ENCODE measurements around the gene NIPBL.
"Not testable (repeated sequence)": the region's sequence is repeated elsewhere in the genome, so short reads cannot be mapped to it uniquely, and the experiment has no call there.

The NIPBL gene

DNA sequence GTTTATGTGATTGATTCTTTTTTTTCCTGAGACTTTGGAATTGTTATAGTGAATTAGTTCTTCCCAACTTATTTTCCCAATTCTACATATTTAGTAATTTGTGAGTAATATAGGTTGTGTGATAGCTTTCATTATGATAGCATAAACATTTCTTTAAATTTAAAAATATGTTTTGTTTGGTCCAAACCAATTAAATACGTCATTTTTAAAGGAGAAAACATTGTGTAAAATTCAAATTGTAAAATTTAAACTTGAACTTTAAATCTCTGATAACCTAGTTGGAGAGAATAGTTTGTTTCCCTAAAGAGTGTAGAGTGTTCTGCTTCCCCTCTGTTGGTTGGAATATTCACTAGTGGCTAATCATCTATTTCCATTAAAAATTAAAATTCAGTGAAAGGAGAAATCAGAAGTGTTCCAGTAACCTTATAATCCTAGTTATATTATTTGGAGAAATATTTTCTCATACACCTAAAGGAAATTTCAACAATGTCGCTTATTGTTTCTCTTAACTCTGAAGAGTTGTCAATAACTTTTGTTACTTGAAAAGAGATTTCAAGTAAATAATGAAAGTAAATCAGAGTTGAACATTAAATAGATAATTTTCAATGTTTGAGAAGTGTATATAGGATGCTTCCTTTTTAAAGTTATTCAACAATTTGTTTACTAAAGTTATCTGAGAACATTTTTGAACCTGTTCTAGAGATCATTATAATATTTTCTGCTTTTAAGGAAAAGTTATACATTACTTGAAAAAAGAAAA lies 2.9 kb downstream of the NIPBL start:
- no peak for DNase-seq

DNA sequence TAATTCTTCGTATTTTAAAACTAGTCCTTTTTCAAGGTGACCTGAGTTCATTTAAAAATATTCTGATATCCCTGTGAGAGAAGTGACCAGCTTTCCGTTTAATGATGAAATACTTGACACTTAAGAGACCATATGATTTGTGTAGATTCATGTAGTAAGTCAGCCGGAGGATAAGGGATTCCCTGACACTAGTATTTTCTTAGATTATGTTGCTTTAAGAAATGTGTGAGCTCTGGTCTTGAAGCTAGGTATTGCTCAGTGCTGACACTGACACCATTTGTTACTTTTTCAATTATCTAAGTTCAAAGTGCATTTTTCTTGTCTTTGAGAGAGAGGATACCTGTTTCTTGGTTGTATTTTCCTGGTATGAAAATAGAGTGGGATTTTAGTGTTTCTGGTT lies 4.2 kb downstream of the NIPBL start:
- no peak for DNase-seq

DNA sequence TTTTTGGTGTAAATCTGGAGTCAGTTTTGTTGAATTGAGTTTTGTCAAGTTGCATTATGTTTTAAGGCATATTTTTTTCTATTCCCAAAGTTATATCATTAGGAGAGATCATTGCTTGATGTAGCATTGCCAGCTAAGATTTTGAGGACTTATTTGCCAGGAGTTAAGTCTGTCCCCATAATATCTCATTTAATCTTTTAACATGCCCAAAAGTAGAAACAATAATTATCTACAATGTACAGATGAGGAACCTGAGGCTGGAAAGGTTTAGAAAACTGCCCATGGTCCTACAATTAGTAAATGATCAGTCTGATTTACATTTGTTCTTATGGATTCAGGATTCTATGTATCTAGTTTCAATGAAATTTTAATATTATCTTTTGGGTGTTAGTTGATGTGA lies 4.7 kb downstream of the NIPBL start:
- DNase-seq, result no peak

DNA sequence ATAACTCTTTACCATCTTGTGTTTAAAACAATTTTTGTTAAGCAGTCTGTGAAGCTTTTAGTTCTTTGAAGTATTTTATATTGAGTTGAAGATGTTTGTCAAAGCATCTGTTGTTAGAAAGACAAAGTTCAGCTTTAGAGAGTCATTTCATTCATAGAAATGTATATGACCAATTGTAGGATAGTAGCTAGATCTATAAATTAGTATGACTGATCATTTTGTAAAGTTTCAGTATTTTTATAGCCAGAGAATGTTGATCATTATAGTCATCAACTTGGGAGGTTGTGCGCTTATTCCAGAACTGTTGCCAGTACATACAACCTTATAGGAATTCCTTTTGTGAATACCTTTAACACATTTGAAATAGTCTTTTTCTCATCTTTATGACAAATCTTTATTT lies 5.2 kb downstream of the NIPBL start:
- no peak for DNase-seq

DNA sequence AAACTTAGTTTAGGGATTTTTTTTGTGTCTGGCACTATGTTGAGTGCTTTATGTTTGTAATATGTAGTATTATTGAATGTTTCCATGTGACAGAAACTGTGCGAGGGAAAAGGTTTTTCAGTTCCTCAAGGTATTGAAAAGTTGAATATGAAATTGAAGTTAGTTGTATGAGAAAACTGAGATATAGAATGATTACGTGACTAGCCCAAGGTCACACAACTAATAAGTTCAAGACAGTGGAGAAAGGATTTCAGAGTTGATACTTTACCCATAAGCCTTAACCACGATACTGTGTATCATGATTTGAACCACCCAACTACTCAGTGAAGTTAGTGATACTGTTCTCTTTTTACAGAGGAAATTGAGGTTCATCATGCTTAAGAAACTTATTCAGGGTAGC lies 5.7 kb downstream of the NIPBL start:
- DNase-seq, result no peak

DNA sequence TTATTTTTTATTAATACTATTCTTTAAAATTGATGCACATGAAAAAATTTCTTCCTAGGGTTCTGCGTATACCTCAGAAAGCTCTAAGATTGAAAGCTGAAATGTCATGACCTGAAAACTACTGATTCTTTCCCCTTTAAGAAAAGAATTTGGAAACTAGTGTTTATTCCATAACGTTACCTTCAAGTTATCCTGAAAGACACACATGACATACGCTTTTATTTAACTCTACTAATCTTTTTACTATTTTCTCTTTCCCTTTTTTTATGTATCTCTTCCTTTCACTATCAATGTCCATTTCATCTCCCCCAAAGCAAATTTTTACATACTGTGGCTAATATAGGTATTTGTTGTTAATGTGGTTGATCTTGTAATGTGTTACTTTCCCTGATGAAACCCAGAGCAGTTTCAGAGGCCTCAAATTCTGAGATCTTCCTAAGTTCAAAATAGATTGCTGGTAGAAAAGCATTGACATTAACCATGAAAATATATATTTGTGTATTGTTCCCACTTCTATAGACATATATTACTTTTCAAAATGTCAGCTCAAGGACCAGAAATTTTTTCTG lies 7.4 kb downstream of the NIPBL start:
- no peak for DNase-seq

DNA sequence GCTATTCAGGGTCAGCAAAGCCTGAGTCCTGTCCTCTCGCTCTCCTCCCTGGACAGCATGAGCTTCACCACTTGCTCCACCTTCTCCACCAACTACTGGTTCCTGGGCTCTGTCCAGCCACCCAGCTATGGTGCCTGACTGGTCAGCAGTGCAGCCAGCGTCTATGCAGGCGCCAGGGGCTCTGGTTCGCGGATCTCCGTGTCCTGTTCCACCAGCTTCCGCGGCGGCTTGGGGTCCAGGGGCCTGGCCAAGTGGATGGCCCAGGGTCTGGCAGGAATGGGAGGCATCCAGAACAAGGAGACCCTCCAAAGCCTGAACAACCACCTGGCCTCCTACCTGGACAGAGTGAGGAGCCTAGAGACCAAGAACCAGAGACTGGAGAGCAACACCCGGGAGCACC lies 8.6 kb downstream of the NIPBL start:
- no peak for DNase-seq

DNA sequence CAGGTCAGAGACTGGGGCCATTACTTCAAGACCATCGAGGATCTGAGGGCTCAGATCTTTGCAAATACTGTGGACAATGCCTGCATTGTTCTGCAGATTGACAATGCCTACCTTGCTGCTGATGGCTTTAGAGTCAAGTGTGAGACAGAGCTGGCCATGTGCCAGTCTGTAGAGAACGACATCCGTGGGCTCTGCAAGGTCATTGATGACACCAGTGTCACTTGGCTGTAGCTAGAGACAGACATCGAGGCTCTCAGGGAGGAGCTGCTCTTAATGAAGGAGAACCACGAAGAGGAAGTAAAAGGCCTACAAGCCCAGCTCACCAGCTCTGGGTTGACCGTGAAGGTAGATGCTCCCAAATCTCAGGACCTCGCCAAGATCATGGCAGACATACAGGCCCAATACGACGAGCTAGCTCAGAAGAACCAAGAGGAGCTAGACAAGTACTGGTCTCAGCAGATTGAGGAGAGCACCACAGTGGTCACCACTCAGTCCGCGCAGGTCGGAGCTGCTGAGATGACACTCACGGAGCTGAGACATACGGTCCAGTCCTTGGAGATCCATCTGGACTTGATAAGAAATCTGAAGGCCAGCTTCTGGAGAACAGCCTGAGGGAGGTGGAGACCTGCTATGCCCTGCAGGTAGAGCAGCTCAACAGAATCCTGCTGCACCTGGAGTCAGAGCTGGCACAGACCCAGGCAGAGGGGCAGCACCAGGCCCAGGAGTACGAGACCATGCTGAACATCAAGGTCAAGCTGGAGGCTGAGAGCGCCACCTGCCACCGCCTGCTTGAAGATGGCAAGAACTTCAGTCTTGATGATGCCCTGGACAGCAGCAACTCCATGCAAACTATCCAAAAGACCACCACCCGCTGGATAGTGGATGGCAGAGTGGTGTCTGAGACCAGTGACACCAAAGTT lies 9.3 kb downstream of the NIPBL start:
- DNase-seq, result no peak

DNA sequence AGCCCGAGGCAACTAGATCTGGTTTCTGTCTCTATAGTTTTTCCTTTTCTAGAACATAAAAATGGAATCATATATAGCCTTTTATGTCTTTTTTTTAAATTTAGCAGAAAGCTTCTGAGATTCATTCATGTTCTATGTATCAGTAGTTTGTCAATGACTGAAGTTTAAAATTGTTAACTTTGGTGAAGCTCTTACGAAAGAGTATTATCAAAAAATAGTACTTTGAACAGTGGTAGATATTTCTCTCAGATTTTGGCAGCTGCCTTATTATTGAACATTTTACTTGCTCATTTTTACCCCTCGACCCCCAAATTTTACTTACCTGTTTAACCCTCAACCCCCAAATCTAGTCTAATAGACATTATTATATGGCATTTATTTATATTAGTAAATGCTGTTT lies 10.2 kb downstream of the NIPBL start:
- no peak for DNase-seq

DNA sequence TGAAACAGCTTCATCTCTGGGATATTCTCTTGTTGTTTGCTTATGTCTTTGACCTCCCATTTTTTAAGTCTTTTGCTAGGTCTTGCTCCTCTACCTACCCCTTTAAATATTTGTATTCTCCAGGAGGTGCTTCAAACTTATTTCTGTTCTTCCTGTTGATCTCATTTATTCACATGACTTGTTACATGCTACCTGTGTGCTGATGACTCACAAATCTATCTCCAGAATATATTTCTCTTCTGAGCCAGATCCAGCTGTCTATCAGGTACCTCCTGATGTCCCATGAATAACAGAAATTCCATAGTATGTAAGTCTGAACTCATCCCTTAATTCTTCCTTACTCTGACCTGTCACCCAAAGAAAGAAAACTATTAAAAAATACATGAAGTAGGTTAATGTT lies 11.0 kb downstream of the NIPBL start:
- DNase-seq, result no peak

DNA sequence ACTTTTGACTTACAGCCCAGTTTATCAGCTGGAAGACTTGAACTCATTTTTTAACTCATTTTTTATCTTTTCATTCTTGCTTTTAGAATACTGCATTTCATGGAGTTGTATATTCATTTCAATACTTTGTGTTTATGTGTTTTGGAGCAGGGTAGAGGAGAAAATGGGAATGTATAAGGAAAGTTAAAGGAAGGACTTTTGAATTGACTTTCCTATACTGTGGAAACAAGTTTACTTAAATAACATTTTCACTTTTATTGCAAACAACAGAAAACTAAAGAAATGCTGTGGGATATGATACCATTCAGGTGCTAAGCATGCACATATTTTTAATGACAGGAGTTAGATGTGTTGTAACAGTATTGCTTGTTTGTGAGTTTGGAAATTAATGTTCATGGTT lies 11.7 kb downstream of the NIPBL start:
- no peak for DNase-seq

DNA sequence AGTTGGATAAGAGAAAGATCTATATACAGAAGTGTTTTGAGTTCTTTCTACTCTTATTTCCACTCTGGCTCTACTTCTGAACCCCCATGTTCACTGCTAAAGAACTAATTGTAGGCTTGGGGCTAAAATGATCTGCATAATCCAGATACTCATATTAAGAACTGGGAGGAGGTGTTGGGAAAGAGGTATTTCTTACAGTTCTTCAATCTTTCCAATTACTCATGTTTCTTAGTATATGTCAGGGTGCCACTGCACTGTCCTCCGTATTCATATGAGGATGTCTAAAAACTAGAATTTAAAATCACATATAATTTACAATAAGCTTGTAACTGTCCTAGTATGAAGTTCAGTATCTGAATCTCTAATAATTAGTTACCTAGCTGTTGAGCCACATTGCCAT lies 12.7 kb downstream of the NIPBL start:
- no peak for DNase-seq

DNA sequence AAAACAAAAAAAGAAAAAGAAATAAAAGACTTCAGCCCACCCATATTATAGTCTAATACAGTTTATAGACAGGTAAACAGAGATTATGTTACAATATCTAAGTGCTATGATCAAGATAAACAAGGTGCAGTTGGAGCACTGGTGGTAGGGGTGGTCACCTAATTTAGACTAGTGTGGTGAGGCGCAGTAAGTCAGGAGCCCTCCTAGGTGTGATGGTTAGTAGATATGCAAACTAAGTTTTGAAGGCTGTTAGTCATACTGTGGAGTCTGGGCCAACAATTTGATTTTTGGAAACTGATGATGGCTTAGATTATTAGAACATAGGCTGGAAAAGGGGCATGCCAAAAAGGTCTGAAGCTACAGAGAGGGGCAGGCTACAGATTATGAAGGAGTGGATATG lies 14.7 kb downstream of the NIPBL start:
- DNase-seq, result no peak

DNA sequence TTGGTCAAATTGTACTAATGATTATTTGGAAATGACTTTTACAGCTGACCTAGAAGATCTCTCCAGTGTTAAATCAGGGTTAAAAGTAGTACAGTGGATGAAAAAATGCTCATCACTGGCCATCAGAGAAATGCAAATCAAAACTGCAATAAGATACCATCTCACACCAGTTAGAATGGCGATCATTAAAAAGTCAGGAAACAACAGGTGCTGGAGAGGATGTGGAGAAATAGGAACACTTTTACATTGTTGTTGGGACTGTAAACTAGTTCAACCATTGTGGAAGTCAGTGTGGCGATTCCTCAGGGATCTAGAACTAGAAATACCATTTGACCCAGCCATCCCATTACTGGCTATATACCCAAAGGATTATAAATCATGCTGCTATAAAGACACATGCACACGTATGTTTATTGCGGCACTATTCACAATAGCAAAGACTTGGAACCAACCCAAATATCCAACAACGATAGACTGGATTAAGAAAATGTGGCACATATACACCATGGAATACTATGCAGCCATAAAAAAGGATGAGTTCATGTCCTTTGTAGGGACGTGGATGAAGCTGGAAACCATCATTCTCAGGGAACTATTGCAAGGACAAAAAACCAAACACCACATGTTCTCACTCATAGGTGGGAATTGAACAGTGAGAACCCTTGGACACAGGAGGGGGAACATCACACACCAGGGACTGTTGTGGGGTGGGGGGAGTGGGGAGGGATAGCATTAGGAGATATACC lies 15.7 kb downstream of the NIPBL start:
- DNase-seq, result not testable (repeated sequence)

DNA sequence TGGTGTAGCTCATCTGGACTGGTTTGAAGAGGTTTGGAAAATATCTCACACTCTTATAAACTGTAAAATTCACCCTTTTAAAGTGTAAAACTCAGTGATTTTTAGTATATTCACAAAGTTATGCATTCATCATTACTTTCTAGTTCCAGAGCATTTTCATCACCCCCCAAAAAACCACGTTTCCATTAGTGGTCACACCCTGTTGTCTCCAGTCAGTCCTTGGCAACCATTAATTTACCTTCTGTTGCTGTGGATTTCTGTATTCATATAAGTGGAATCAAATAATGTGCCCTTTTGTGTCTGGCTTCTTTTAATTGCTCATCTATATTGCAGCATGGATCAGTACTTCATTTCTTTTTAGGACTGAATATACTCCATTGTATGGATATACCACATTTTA lies 18.4 kb downstream of the NIPBL start:
- DNase-seq, result no peak

DNA sequence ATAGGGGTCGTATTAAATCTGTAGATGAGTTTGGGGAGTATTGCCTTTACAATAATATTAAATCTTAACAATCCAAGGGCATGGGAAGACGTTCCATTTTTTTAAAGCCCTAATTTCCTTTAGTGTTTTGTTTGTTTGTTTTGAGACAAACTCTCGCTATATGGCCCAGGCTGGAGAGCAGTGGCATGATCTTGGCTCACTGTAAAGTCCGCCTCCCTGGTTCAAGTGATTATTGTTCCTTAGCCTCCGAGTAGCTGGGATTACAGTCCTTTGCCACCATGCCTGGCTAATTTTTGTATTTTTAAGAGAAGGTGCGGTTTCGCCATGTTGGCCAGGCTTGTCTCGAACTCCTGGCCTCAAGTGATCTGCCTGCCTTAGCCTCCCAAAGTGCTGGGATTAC lies 19.9 kb downstream of the NIPBL start:
- DNase-seq, result no peak

DNA sequence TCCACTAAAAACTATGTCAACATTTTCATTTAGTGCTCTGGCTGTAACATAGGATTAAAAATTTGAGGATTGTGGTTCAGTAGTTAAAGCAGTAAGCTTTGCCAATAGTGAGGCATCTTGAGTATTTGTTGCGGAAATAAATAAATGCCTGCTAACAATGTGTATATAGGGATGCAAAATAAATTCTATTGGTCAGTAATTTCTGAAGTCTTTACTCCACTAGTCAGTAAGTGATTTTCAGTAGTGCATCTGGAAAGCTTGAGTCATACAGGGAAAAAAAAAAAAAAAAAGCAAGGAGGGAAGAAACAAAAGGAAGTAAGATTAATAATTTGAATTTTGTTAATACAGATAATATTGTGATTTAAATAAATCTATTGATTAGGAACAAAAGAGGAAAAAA lies 21.0 kb downstream of the NIPBL start:
- no peak for DNase-seq

DNA sequence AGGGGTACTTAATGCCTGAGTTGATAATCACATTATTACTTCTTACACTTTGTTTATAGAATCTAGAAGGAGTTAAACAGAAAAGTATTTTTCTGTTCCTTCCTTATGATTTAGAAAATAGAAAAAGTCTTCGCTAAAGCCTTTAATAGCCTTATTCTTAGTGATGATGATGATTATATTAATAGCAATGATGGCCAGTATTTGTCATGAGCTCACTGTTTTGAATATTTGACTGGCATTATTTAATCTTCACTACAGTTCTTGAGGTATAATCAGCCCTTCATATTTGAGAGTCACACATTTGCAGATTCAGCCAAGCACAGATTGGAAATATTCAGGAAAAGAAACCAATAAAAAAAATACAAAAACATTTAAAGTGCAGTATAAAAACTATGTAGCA lies 23.3 kb downstream of the NIPBL start:
- no peak for DNase-seq

DNA sequence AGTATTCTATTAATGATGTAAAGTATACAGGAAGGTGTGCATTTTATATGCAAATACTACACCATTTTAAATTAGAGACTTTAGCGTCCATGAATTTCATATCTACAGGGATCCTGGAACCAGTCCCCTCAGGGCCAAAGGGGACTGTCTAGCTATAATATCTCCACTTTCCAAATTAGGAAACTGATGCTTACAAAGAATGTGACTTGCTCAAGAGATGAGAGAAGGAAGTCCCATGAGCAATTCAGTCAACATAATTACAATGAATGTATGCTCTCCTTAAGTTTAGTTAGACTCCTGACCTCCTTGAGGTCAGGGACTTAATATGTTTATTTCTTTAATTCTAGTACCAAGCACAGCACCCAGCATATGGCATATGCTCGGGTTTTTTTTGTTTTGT lies 23.7 kb downstream of the NIPBL start:
- DNase-seq, result no peak

DNA sequence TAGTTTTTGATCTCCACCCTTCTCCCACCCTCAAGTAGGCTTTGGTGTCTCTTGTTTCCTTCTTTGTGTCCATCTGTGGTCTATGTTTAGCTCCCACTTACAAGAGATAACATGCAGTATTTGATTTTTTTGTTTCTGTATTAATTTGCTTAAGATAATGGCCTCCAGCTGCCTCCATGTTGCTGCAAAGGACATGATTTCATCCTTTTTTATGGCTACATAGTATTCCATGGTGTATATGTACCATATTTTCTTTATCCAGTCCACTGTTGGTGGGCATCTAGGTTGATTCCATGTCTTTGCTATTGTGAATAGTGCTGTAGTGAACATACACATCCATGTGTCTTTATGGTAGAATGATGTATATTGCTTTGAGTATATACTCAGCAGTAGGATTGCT lies 24.5 kb downstream of the NIPBL start:
- DNase-seq, result not testable (repeated sequence)

DNA sequence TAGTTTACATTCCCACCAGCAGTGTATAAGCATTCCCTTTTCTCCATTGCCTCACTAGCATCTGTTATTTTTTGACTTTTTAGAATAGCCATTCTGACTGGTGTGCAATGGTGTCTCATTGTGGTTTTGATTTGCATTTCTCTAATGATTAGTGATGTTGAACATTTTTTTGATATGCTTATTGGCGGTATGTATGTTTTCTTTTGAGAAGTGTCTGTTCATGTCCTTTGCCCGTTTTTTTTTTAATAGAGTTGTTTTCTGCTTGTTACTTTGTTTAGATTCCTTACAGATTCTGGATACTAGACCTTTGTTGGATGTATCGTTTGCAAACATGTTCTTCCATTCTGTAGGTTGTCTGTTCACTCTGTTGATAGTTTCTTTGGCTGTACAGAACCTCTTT lies 25.3 kb downstream of the NIPBL start:
- no peak for DNase-seq

DNA sequence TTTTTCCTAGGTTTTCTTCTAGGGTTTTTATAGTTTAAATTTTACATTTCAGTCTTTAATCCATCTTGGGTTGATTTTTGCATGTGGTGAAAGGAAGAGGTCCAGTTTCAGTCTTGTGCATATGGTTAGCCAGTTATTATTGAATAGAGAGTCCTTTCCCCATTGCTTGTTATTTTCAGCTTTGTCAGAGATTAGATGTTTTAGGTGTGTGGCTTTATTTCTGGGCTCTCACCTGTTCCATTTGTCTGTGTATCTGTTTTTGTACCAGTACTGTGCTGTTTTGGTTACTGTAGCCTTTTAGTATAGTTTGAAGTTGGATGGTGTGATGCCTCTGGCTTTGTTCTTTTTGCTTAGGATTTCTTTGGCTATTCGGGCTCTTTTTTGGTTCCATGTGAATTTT lies 25.8 kb downstream of the NIPBL start:
- DNase-seq, result no peak

DNA sequence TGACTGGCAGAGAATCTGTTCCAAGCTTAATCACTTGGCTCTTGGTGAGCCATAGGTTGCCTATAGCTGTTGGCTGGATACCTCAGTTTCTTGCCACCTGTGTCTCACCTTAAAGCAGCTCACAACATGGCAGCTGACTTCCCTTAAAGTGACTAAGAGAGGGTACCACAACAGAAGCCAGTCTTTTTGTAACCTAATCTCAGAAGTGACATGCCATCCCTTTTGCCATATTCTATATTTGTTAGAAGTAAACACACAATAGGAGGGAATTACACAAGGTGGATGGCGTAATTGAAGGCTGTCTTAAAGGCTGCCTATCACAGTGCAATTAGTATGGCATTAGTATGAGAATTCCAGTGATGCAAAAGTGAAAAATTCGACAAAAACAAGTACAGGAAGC lies 28.1 kb downstream of the NIPBL start:
- DNase-seq, result no peak
